ENCODE measurements around the gene CELF1. TPM values are rescaled to one million over a fixed set of nuclear protein-coding genes. Genes with fewer than 3 reads are reported as not detected.

The CELF1 gene
- total and polyA plus RNA-seq, 9 of the 15 experiments (the other 6 are each of a cell fraction or from before 2014, with no cell fraction given) = 11.3 to 142 (median 77.4) TPM

- peaks cover 19% of the 10 kb centered on the region for H3K36me3 ChIP-seq (ENCODE audit: control insufficient read depth, insufficient read depth, low read length)
- TF ChIP-seq TRIM28 (IDR thresholded peaks at IDR 0.05) (no peak), TCF7 (IDR thresholded peaks at IDR 0.05; ENCODE audit: borderline replicate concordance) (no peak), MAZ (CRISPR knock-in tag; conservative IDR thresholded peaks at IDR 0.05 in 1 of 2, IDR thresholded peaks at IDR 0.05 in 1 of 2) (no peak), GABPB1 (CRISPR knock-in tag; IDR thresholded peaks at IDR 0.05) (no peak), RFX5 (IDR thresholded peaks at IDR 0.05; ENCODE audit: low read depth, low read length) (no peak), EGR1 (conservative IDR thresholded peaks at IDR 0.05) (no peak)
- TF ChIP-seq, protein P1, sequence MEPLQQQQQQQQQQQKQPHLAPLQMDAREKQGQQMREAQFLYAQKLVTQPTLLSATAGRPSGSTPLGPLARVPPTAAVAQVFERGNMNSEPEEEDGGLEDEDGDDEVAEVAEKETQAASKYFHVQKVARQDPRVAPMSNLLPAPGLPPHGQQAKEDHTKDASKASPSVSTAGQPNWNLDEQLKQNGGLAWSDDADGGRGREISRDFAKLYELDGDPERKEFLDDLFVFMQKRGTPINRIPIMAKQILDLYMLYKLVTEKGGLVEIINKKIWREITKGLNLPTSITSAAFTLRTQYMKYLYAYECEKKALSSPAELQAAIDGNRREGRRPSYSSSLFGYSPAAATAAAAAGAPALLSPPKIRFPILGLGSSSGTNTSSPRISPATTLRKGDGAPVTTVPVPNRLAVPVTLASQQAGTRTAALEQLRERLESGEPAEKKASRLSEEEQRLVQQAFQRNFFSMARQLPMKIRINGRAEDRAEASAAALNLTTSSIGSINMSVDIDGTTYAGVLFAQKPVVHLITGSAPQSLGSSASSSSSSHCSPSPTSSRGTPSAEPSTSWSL (CRISPR knock-in tag; IDR thresholded peaks at IDR 0.05; ENCODE audit: borderline replicate concordance) = no peak
- no peak overlapping the region for H2AFZ ChIP-seq (ENCODE audit: low read depth, low read length)
- ATAC-seq (no peak), FAIRE-seq (no peak), DNase-seq (ENCODE audit: extremely low read depth in 1 of 4, low spot score in 3 of 4) (no peak)
- H3K9me3 ChIP-seq (replicated peaks; ENCODE audit: control insufficient read depth, insufficient read depth, low read depth, low read length) = no peaks in the 10 kb centered on the region
- peak overlapping the region in 1 of 2 experiments; percentile 33; a peak in 1 of 4 replicates for H3K9ac ChIP-seq (ENCODE audit: insufficient read depth in 1 of 2, low read depth in 2 of 2, low read length in 2 of 2)
- H3K4me1 ChIP-seq (replicated peaks in 1 of 2; ENCODE audit: control insufficient read depth in 2 of 2, insufficient read depth in 2 of 2, low read length in 2 of 2) = peaks cover 30 to 43% of the 10 kb centered on the region in 2 experiments
- 87% methylated on average over 6 of the region's 8 CpGs for WGBS (ENCODE audit: insufficient coverage, low coverage, missing lambda C conversion rate)
- peaks cover 99% of the 10 kb centered on the region for H3K79me2 ChIP-seq (ENCODE audit: control insufficient read depth, insufficient read depth, low read length)
- H3K27me3 ChIP-seq (ENCODE audit: control insufficient read depth in 2 of 2, insufficient read depth in 2 of 2, low read length in 2 of 2) = no peaks in the 10 kb centered on the region
- BruUV-seq (replicated peaks) = no TSS peak
- no peaks in the 10 kb centered on the region for H3K9me1 ChIP-seq (ENCODE audit: control insufficient read depth, insufficient read depth, low read length)
- H3K27ac ChIP-seq (ENCODE audit: extremely low read depth, low read depth, low read length) = peak overlapping the region; percentile 25; the same call in 1 of the 3 replicates
- H3K4me3 ChIP-seq = no peak overlapping the region
- in situ Hi-C loops (cut with MboI) (no loop called here), intact Hi-C loops (cut with micrococcal nuclease) (no loop called here)
- H3K4me2 ChIP-seq (ENCODE audit: insufficient read depth, low read length) = peak overlapping the region; percentile 22; the same call in 1 of the 2 replicates
- POLR2A ChIA-PET = interaction anchor here (0.6 to 1.0 kb wide), 3 partner anchors 11 to 354 kb away, joined by 3 to 4 read pairs (median 3); no protein-coding TSS in a partner anchor
- peaks cover 18% of the 10 kb centered on the region for H4K20me1 ChIP-seq (replicated peaks; ENCODE audit: control insufficient read depth, insufficient read depth, low read length)
- CTCF ChIA-PET (ENCODE audit: low intra/inter-chr PET ratio) = interaction anchor here (0.6 kb wide), 1 partner anchor 11 kb away, joined by 3 read pairs; no protein-coding TSS in a partner anchor
These were observed 46.6 kb downstream of the CELF1 start for GRCh38 chr11:47506373-47506772.
